Sigmoid colon (tissue), 7 donors: ENCODE results near the gene GPR89A. TPM values are rescaled to one million over a fixed set of nuclear protein-coding genes. Genes with fewer than 3 reads are reported as not detected.
A peak's percentile ranks its signal among the peaks of the same experiment; 100 is the strongest.

Experiments
- DNase-seq: peaks from one replicate; pipeline ENCODE4 v3.0.0-alpha.2; 2019
- H3K27ac ChIP-seq, 4 donors: fragments of 200-600 bp; sonication (generic); one replicate each; pipeline ENCODE4 v1.5.1; 2016 to 2019; ENCODE audit warnings: mild to moderate bottlenecking in 1 of 4
- H3K27me3 ChIP-seq, 3 donors: fragments of 200-600 bp; sonication (generic); one replicate each; pipeline ENCODE4 v1.5.1; 2019; ENCODE audit warnings: mild to moderate bottlenecking in 1 of 3
- H3K36me3 ChIP-seq, 4 donors: fragments of 200-600 bp; sonication (generic); one replicate each; pipeline ENCODE4 v1.5.1; 2016 to 2019
- H3K4me1 ChIP-seq, 4 donors: fragments of 200-600 bp; sonication (generic); one replicate each; pipeline ENCODE4 v1.5.1; 2017 to 2019
- H3K4me3 ChIP-seq, 4 donors: fragments of 200-600 bp; sonication (generic); one replicate each; pipeline ENCODE4 v1.5.1; 2017 to 2019; ENCODE audit warnings: mild to moderate bottlenecking in 2 of 4, moderate library complexity in 1 of 4
- H3K9me3 ChIP-seq, 4 donors: fragments of 200-600 bp in 3 of 4; sonication (generic) in 3 of 4; one replicate each; pipeline versions ENCODE4 v1.5.1 to v1.6.1; 2013 to 2019
- EP300 ChIP-seq, 4 donors: sonication (generic); formaldehyde crosslinking; IDR thresholded peaks; one replicate each; pipeline ENCODE4 v1.6.1; 2017; ENCODE audit warnings: antibody characterized with exemption in 4 of 4
- POLR2A ChIP-seq, 2 donors: fragments of 450-650 bp; IDR thresholded peaks; one replicate each; pipeline ENCODE4 v1.6.1; 2016; ENCODE audit warnings: antibody characterized with exemption in 2 of 2, mild to moderate bottlenecking in 2 of 2, moderate library complexity in 2 of 2
- POLR2AphosphoS5 ChIP-seq, 4 donors: sonication (generic); formaldehyde crosslinking; IDR thresholded peaks; one replicate each; pipeline ENCODE4 v1.6.1; 2017; ENCODE audit warnings: antibody characterized with exemption in 4 of 4
- WGBS, 2 donors: extraction: QIAGEN DNeasy Blood & Tissue Kit; methylation state at CpG; one replicate each; pipeline ENCODE4 v1.1.7; 2013; 5-methylcytosine and 5-hydroxymethylcytosine counted together
- intact Hi-C: fragments of 100-400 bp; cut with DNase I; formaldehyde crosslinking; loops from one replicate; pipeline ENCODE4 v1.15.1; 2023
- polyA plus RNA-seq, 3 donors: library from polyadenylated mRNA; stranded (reverse); fragments of 200-250 nt; gene quantifications; one replicate each; pipeline ENCODE4 v1.2.3, GENCODE V29; 2013
- total RNA-seq, 4 donors: library from RNA; depleted of rRNA; stranded (reverse); fragments of >200 nt; gene quantifications; one replicate each; pipeline ENCODE4 v1.1.0, GENCODE V29; 2016
- TF ChIP-seq, protein P1 (sequence below), 4 experiments: fragments of 450-650 bp in 3 of 4; fragments of 200-600 bp in 1 of 4; IDR thresholded peaks; one replicate each; pipeline ENCODE4 v1.5.1; 2016 to 2019; ENCODE audit warnings: antibody characterized with exemption in 4 of 4, mild to moderate bottlenecking in 3 of 4, moderate library complexity in 2 of 4
- donor health status: healthy with polysubstance abuse.
- donor health status: Bipolar disorder and iron deficiency.
- donor health status: healthy.

GPR89A gene
- total and polyA plus RNA-seq, 7 donors, result 3.6 to 51.2 (median 16.3) TPM

DNA sequence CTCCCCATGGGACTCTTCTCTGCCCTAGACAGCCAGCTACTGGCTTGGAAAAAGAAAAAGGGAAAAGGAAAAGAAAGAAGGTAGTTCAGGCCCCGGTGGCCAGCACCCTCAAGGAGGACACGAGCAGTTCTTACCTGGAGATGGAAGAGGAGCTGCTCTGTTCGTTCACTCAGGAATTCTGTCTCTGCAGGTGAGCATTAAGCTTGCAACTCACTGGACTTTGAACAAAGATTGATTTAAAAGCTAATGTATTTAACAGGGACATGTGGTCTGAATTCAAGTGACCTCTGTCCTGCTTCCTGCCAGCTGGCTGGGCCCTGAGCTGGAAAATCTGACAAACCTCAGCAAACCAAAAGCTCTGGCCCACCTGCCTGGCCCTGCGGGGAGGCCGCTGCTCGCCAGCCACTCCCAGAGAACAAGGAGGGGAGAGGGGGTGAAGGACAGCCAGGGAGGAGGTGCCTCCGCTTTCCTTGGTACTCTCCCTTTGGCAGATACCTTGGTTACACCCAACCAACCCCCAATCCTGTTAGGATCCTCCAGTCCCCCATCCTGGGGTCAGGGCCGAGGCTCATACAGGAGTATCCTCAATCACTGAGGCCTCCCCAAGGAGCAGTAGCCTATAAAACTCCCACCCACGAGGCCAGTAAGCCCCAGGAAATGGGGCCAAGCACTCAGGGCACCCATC, 99.5 kb downstream of the GPR89A start, which contains the start of gene PDZK1:
PDZK1 (minus strand) TSS at position 186 of the 685 bp plus-strand sequence. CDS start 19,347 bp downstream, outside the sequence.
- intact Hi-C loops, result no loop called here
- no peak for DNase-seq
- Histone ChIP-seq H3K4me1 (peaks cover 0 to 10% (median 0%) of the 10 kb centered on the region in 4 donors), H3K27ac (no peak within 1 kb of the TSS), H3K36me3 (no peaks in the 10 kb centered on the region), H3K27me3 (no peaks in the 10 kb centered on the region), H3K9me3 (no peaks in the 10 kb centered on the region), H3K4me3 (no peak within 1 kb of the TSS)
- TF ChIP-seq POLR2AphosphoS5 (IDR thresholded peaks at IDR 0.05) (no peak), EP300 (IDR thresholded peaks at IDR 0.05) (no peak), POLR2A (IDR thresholded peaks at IDR 0.05) (no peak)
- TF ChIP-seq, protein P1, sequence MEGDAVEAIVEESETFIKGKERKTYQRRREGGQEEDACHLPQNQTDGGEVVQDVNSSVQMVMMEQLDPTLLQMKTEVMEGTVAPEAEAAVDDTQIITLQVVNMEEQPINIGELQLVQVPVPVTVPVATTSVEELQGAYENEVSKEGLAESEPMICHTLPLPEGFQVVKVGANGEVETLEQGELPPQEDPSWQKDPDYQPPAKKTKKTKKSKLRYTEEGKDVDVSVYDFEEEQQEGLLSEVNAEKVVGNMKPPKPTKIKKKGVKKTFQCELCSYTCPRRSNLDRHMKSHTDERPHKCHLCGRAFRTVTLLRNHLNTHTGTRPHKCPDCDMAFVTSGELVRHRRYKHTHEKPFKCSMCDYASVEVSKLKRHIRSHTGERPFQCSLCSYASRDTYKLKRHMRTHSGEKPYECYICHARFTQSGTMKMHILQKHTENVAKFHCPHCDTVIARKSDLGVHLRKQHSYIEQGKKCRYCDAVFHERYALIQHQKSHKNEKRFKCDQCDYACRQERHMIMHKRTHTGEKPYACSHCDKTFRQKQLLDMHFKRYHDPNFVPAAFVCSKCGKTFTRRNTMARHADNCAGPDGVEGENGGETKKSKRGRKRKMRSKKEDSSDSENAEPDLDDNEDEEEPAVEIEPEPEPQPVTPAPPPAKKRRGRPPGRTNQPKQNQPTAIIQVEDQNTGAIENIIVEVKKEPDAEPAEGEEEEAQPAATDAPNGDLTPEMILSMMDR (IDR thresholded peaks at IDR 0.05), result no peak
- WGBS, 2 donors, result 28 to 72% methylated on average over 9 of the region's 9 CpGs

DNA sequence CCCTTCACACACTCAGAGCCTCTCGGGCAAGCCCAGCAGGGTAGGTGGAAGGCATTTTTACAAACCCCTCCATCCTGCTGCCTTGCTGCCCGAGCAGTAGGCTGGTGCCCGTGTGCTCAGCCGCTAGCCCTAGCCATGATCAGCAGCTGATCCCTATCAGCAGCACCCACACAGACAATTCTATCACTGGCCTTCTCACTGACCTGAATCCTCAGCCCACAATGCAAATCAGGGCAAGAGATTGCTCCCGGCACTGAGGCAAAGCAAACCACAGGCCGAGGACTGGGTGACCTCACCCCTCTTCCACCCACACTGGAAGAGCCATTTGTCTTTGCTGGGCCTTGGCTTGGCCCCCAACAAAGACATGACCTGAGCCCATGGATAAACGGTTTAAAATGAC, 100.3 kb downstream of the GPR89A start:
- TF ChIP-seq EP300 (IDR thresholded peaks at IDR 0.05), result no peak
- TF ChIP-seq, protein P1 (IDR thresholded peaks at IDR 0.05), result no peak
- no peak for TF ChIP-seq POLR2AphosphoS5 (IDR thresholded peaks at IDR 0.05)
- no peak for TF ChIP-seq POLR2A (IDR thresholded peaks at IDR 0.05)
- no peaks in the 10 kb centered on the region for H3K9me3 ChIP-seq
- WGBS, 2 donors, result 70 to 74% methylated on average over 7 of the region's 7 CpGs
- no peak overlapping the region for H3K4me3 ChIP-seq
- H3K4me1 ChIP-seq, result peaks cover 0 to 10% (median 0%) of the 10 kb centered on the region in 4 donors
- H3K27ac ChIP-seq, result no peak overlapping the region
- no peak for DNase-seq
- intact Hi-C loops, result no loop called here
- no peaks in the 10 kb centered on the region for H3K27me3 ChIP-seq
- H3K36me3 ChIP-seq, result no peaks in the 10 kb centered on the region

DNA sequence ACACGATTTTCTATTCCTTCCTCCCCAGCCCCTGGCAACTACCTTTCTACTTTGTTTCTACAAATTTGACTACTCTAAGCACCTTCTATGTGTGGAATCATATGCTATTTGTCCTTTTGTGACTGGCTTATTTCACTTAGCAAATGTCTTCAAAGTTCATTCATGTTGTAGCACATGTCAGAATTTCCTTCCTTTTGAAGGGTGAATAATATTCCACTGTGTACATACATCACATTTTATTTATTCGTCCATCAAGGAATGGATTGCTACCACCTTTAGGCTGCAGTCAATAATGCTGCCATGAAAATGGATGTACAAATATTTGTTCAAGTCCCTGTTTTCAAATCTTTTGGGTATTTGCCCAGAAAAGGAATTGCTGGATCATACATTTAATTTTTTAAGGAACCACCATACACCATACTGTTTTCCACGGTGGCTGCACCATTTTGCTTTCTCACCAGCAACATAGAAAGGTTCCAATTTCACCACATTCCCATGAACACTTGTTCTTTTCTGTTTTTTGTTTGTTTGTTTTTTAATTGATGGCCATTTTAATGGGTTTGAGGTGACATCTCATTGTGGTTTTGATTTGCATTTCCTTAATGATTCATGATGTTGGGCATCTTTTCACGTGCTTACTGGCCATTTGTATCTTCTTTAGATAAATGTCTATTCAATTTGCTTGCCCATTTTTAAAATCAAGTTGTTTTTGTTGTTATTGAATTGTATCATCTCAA, 102.7 kb downstream of the GPR89A start:
- Histone ChIP-seq H3K27ac (peak overlapping the region in 1 of 4 donors; percentile 39), H3K27me3 (no peaks in the 10 kb centered on the region), H3K36me3 (no peaks in the 10 kb centered on the region), H3K4me1 (peaks cover 0 to 10% (median 0%) of the 10 kb centered on the region in 4 donors), H3K4me3 (no peak overlapping the region), H3K9me3 (no peaks in the 10 kb centered on the region)
- WGBS, 2 donors, result 62 to 84% methylated on average over 4 of the region's 4 CpGs
- intact Hi-C loops, result no loop called here
- no peak for DNase-seq
- no peak for TF ChIP-seq POLR2A (IDR thresholded peaks at IDR 0.05)
- TF ChIP-seq POLR2AphosphoS5 (IDR thresholded peaks at IDR 0.05), result no peak
- no peak for TF ChIP-seq EP300 (IDR thresholded peaks at IDR 0.05)
- TF ChIP-seq, protein P1 (IDR thresholded peaks at IDR 0.05), result no peak

DNA sequence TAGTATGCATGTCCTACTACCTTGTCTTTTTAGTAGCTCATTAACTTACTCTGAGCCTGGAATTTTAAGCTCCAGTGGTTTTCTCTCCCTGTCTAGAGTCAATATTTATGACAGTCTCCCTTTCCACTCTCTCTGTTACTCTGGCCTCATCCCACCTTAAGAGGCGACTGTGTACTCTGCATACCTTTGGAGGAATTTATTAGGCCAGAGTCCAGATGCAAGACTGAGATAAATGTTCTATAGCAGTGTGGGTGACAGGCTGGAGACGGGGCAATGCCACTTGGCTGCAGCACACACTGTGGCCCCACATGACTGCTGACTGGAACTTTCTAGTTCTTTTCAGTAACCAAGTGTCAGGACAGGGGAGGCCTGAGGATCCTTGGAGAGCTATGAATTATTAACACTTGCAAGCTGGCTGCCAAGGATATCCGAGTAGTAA, 103.4 kb downstream of the GPR89A start:
- Histone ChIP-seq H3K27me3 (no peaks in the 10 kb centered on the region), H3K36me3 (no peaks in the 10 kb centered on the region), H3K27ac (peak overlapping the region in 1 of 4 donors; percentile 39), H3K4me1 (peaks cover 0 to 10% (median 0%) of the 10 kb centered on the region in 4 donors), H3K4me3 (no peak overlapping the region), H3K9me3 (no peaks in the 10 kb centered on the region)
- TF ChIP-seq, protein P1 (IDR thresholded peaks at IDR 0.05), result no peak
- TF ChIP-seq EP300 (IDR thresholded peaks at IDR 0.05) (no peak), POLR2A (IDR thresholded peaks at IDR 0.05) (no peak), POLR2AphosphoS5 (IDR thresholded peaks at IDR 0.05) (no peak)
- WGBS, 2 donors, result 22 to 58% methylated on average over 3 of the region's 3 CpGs
- intact Hi-C loops, result no loop called here
- no peak for DNase-seq
